Raji (cell line): Measurements from ENCODE around the gene TCF4.

ENCODE experiments used
- POLR2A ChIP-seq: IDR thresholded peaks from 2 replicates; pipeline ENCODE4 v1.6.1; 2011; ENCODE audit warnings: low read depth, low read length, control low read depth; ENCODE audit not compliant: insufficient read depth

The TCF4 gene

DNA sequence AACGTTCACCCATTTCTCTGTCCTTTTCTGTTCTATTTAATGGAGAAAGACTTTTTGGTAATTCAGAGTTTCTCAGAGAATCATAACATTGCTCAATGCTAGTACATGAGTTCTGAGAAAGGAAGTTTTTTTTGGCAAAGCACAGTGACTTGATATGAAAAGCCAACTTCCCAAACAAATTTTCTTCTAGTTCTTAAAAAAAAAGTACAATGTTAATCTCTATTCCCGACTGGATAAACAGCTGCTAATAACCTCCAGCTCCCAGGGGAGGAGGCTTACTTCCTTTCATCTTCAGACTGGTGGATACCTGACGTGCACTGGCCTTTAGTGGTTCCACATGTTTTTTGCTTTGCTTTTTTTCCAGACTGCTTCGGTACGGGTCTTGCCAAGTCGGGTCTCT is 344.1 kb downstream of the TCF4 start:
- no peak for TF ChIP-seq POLR2A

- TF ChIP-seq POLR2A: no peak
Measured at GRCh38 chr18:55243255-55243654, 344.7 kb downstream of the TCF4 start.

DNA sequence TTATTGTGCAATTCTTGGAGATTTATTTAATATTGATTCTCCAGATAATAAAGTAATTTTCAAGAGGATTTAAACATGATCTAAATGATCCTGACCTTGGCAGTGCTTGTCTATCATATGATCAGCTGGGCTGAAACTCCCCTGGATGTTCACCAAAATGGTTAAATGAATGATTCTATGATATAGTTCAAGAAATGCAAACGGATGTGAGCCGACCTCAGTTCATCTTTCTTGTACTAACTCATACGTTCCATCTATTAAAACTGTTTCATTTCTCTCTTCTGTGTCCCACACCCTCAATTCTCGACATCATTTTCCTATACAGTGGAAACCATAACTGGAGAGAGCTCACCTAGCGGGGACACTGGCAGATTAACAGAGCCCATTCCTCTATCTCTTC is 347.0 kb downstream of the TCF4 start:
- TF ChIP-seq POLR2A: no peak

GRCh38 chr18:55239740-55240139 is 348.3 kb downstream of the TCF4 start:
- TF ChIP-seq POLR2A: no peak

DNA sequence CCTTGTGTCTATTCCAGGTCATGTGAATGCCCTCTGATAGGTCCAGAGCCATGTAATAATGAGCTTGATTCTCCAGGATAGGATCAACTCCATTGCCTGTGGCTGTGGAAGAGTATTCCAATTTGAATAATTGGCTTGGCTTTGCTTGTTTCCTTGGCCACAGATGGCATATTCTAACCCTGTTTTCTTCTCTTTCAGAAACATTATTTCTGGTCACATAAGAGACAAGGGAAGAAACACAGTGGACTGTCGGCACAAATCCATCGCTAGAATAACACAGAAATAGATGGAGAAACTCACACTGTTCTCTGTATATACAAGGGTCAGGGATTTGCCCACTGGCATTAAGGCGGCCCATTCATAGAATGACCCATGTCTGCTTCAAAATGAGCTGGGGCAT is 350.3 kb downstream of the TCF4 start:
- no peak for TF ChIP-seq POLR2A

DNA sequence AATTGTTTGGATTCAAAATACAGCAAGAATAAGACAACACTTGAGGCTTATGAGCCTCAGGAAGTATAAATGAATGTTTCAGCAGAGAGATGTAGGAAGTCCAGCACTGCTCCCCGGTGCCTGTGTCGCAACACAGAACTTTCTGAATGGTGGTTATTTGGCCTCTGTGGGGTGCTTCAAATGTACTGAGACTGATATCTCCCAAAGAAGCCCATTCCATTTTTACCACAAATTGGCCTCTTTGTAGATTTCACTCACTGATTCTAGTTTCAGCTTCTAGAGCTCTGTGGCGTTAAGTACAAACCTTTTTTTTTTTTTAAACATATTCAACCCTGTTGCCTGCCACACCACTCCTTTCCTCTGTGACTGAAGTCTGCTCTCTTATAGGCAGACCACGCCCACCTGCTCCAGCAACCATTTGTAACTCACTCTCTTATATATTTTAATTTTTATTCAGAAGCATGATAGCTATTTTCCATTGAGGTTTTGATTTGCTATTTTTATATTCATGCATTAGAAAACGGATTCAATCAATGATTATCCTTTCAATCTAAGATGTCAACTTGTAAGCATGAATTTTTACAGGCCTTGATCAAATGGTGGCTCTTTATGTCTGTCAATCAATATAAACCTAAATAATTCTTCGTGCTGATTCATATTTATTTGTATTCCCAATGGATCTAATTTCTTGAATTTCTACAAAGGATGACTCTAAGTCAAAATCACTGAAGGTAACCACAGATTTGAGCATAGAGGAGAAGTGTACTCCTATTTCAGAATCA is 351.7 kb downstream of the TCF4 start:
- no peak for TF ChIP-seq POLR2A

DNA sequence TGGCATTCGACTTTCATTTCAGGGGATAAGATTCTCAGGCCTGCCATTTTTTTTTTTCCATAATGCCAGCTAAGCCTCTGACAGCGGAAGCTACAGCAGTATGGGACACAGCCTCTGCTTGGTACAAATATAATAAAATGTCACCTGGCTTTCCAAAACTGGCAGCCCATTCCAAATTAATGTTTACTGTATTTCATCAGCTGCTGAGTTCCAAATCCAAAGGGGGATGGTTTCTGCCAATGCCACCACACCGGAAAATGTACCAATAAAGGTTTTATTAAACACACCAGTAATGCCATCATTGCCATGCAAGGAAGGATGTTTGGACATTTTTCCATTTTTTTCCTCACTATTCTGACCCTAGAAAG is 352.9 kb downstream of the TCF4 start:
- TF ChIP-seq POLR2A: no peak

DNA sequence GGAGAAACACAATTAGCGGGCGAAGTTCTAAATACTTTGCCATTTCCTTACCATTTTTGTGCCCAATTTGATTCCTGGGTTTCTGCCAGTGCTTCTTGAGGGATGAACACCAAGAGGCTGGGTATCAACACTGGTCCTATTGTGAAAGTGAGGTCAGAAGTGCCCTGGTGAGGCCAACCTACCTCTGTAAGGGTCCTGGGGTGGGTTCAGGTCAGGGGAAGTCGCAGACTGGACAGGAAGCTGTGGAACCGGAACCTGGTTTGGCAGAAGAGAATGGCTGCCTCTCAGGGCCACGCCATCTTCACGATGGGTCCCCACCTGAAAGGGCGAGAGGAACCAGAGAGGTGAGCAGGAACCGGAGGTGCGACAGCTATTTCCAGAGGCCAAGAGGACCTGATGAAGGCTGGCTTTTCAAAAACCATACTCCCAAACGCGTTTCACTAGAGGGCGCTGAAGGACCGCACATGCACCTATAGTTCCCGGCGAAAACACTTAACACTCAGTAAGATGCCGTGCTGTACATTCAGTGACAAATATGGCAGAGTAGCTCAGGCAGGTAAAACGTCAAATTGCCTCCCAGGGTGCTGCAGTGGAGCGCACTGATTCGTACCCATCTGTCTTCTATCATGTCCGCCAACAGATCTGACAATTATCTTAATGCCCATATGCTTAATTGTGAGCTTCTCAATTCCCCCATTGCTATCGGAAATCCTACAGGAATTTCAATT is 353.5 kb downstream of the TCF4 start:
- no peak for TF ChIP-seq POLR2A

GRCh38 chr18:55233857-55234256 is 354.1 kb downstream of the TCF4 start:
- TF ChIP-seq POLR2A: no peak

GRCh38 chr18:55232506-55232905 is 355.5 kb downstream of the TCF4 start:
- no peak for TF ChIP-seq POLR2A

GRCh38 chr18:55229682-55230081 is 358.3 kb downstream of the TCF4 start:
- no peak for TF ChIP-seq POLR2A

GRCh38 chr18:55228707-55229106 is 359.3 kb downstream of the TCF4 start:
- no peak for TF ChIP-seq POLR2A

- no peak for TF ChIP-seq POLR2A
Measured at GRCh38 chr18:55228191-55228590, 359.8 kb downstream of the TCF4 start.

GRCh38 chr18:55227771-55228170 is 360.2 kb downstream of the TCF4 start:
- TF ChIP-seq POLR2A: no peak

DNA sequence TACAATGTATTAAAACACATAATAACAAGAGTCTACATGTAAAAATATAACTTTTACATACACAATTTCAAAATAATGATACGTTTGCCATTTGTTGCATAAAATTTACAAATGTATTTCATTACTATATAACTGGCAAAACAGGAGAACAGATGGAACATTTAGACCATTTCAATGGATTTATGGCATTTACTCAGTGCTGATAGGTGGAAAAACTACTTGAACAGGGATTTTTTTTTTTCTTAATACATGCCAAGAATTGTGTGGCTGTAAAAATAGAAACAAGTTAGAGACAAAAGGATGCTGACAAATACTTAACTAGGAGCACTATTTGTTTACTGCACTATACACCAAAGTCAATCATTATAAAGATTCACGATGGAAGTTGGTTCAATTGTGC is 361.9 kb downstream of the TCF4 start:
- TF ChIP-seq POLR2A: no peak

GRCh38 chr18:55224086-55224625 is 363.8 kb downstream of the TCF4 start:
- TF ChIP-seq POLR2A: no peak
